Fibroblast of villous mesenchyme (primary cell): ENCODE data around the gene PDZD2. TPM values are rescaled to one million over a fixed set of nuclear protein-coding genes. Genes with fewer than 3 reads are reported as not detected.

Source experiments
- DNase-seq: peaks from one replicate; pipeline ENCODE4 v3.0.0-alpha.2; 2010; ENCODE audit warnings: low read depth
- H3K4me3 ChIP-seq: 2 replicates; pipeline ENCODE4 v1.5.1; 2011; ENCODE audit warnings: low read depth, mild to moderate bottlenecking, low read length
- total RNA-seq: library from RNA; depleted of rRNA; stranded (reverse); fragments of >200 nt; gene quantifications from 2 replicates; pipeline ENCODE4 v1.2.3, GENCODE V29; 2012
- TF ChIP-seq, protein P1 (sequence below): IDR thresholded peaks from 2 replicates; pipeline ENCODE4 v1.5.1; 2012; ENCODE audit warnings: low read depth, mild to moderate bottlenecking, low read length; ENCODE audit not compliant: insufficient read depth

PDZD2 gene
- total RNA-seq, 1 donor = 2.6 TPM

GRCh38 chr5:32047056-32047455, 408.1 kb downstream of the PDZD2 start:
- DNase-seq = no peak
- TF ChIP-seq, protein P1, sequence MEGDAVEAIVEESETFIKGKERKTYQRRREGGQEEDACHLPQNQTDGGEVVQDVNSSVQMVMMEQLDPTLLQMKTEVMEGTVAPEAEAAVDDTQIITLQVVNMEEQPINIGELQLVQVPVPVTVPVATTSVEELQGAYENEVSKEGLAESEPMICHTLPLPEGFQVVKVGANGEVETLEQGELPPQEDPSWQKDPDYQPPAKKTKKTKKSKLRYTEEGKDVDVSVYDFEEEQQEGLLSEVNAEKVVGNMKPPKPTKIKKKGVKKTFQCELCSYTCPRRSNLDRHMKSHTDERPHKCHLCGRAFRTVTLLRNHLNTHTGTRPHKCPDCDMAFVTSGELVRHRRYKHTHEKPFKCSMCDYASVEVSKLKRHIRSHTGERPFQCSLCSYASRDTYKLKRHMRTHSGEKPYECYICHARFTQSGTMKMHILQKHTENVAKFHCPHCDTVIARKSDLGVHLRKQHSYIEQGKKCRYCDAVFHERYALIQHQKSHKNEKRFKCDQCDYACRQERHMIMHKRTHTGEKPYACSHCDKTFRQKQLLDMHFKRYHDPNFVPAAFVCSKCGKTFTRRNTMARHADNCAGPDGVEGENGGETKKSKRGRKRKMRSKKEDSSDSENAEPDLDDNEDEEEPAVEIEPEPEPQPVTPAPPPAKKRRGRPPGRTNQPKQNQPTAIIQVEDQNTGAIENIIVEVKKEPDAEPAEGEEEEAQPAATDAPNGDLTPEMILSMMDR = no peak
- no peak overlapping the region for H3K4me3 ChIP-seq

GRCh38 chr5:32051796-32052195, 412.9 kb downstream of the PDZD2 start:
- no peak overlapping the region for H3K4me3 ChIP-seq
- TF ChIP-seq, protein P1 = no peak
- DNase-seq = no peak

- TF ChIP-seq, protein P1 = no peak
- no peak for DNase-seq
- no peak overlapping the region for H3K4me3 ChIP-seq
Observed at GRCh38 chr5:32055891-32056866, 417.2 kb downstream of the PDZD2 start.

GRCh38 chr5:32057187-32058096, 418.5 kb downstream of the PDZD2 start:
- TF ChIP-seq, protein P1 = peak; percentile 37
- DNase-seq = peak; percentile 49
- H3K4me3 ChIP-seq = no peak overlapping the region

DNA sequence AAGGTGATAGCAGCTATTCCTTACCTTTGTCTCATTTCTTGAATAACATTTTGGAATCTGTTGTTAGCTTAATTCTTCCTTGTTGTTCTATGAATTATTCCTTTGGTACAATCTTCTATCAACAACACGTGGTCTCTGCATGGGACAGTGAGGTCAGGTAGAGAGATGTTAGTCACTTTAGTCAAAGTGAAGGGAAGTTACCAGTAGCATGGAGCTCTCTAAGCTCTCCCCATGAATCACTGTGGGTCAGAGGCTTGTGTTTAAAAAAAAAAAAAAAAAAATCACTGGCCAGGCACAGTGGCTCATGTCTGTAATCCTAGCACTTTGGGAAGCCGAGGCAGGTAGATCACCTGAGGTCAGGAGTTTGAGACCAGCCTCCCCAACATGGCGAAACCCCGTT, 419.2 kb downstream of the PDZD2 start:
- TF ChIP-seq, protein P1 = no peak
- no peak for DNase-seq
- H3K4me3 ChIP-seq = no peak overlapping the region

GRCh38 chr5:32058997-32059396, 420.1 kb downstream of the PDZD2 start:
- DNase-seq = no peak
- TF ChIP-seq, protein P1 = no peak

More at GRCh38 chr5:32058997-32059396, 420.1 kb downstream of the PDZD2 start:
- no peak overlapping the region for H3K4me3 ChIP-seq
